GM18511 (cell line): ENCODE data around the gene ANO8.

Source experiments
- ATAC-seq: cut with Tn5 transposase; IDR thresholded peaks from one replicate; pipeline ENCODE4 v1.9.1; 2021; ENCODE audit warnings: mild to moderate bottlenecking, moderate library complexity; ENCODE audit not compliant: unreplicated experiment

Gene ANO8

GRCh38 chr19:17346109-17346671 is 11.5 kb upstream of the ANO8 start:
- ATAC-seq, result peak; percentile 44

DNA sequence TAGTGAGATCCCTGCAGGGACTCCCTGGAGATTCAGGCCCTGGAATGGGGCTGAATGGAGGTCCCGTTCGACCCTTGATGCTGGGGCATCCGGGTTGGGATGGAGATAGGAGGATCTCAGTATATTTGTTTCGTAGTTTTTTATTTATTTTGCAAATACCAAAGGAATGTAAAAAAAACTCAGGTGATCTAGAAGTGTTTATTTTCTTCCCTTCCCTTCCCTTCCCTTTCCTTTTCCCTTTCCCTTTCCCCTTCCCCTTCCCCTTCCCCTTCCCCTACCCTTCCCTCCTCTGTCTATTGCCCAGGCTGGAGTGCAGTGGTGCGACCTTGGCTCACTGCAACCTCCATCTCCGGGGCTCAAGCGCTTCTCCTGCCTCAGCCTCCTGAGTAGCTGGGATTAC is 7.2 kb upstream of the ANO8 start:
- no peak for ATAC-seq

GRCh38 chr19:17341386-17341785 is 6.7 kb upstream of the ANO8 start:
- ATAC-seq, result no peak

- ATAC-seq, result no peak
These were observed 6.3 kb upstream of the ANO8 start for GRCh38 chr19:17340871-17341357.

DNA sequence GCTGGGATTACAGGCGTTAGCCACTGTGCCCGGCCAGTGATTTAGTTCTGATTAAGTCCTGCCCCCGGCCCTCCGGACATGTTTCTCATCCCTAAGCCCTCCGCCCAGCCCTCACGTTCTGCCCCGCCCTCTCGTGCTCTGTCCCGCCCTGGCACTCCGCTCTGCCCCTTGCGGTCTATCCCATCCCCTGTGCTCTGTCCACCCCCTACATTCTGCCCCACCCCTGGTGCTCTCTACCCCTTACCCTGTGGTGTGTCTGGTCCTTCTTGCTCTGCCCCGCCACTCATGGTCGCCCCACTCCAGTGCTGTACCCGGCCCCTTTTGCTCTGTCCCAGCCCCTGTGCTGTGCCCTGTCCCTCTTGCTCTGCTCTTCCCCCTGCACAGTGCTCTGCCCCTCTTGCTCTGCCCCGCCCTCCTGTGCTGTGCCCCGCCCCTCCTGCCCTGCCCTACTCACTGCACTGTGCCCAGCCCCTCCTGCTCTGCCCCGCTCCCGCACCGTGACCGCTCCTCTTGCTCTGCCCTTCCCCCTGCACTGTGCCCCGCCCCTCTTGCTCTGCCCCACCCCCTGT is 5.7 kb upstream of the ANO8 start:
- no peak for ATAC-seq

DNA sequence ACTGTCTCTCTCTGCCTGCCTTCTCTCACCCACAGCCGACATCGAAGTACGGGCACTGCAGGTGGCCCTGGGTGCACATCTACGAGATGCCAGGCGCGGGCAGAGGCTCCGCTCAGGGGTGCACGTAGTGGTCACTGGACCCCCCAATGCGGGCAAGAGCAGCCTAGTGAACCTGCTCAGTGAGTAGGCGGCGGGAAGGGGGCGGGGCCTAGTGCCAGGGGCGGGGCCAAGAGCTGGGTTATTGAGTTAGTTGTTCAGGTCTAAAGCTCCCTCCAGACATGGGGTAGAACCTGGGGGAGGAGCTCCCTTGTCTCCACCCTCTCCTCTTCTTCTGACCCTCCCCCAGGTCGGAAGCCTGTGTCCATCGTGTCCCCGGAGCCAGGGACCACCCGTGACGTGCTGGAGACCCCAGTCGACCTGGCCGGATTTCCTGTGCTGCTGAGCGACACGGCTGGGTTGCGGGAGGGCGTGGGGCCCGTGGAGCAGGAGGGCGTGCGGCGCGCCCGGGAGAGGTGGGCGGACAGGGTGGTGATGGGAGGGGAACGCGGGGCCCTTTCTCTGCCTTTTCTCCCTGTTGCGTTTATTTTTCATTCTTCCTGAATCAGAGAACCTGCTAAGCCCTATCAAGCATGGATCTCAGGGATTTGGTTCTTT is 4.6 kb upstream of the ANO8 start:
- no peak for ATAC-seq

GRCh38 chr19:17338433-17339078 is 3.9 kb upstream of the ANO8 start:
- ATAC-seq, result no peak

GRCh38 chr19:17337675-17338432 is 3.2 kb upstream of the ANO8 start:
- ATAC-seq, result no peak

GRCh38 chr19:17336872-17337674 is 2.4 kb upstream of the ANO8 start, which contains the start of gene GTPBP3:
Gene GTPBP3 (plus strand): TSS chr19:17337553. CDS start chr19:17337612, 59 bp downstream.
- peak; percentile 73 for ATAC-seq

DNA sequence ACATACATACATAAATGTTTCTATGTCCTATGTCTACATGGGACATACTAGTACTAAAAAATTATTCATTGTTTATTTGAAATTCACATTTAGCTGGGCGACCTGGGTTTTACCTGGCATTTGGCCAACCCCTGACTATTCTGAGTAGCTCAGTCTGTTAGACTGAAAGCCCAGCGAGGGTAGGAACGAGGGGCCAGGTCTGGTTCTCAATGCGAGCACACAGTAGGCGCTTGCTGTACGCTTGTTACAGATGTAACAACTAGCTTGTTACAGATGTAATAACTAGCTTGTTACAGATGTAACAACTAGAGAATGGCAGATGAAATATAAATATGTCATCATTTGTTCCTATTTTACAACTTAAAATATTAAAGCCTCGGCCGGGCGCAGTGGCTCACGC is 920 bp upstream of the ANO8 start:
- no peak for ATAC-seq

DNA sequence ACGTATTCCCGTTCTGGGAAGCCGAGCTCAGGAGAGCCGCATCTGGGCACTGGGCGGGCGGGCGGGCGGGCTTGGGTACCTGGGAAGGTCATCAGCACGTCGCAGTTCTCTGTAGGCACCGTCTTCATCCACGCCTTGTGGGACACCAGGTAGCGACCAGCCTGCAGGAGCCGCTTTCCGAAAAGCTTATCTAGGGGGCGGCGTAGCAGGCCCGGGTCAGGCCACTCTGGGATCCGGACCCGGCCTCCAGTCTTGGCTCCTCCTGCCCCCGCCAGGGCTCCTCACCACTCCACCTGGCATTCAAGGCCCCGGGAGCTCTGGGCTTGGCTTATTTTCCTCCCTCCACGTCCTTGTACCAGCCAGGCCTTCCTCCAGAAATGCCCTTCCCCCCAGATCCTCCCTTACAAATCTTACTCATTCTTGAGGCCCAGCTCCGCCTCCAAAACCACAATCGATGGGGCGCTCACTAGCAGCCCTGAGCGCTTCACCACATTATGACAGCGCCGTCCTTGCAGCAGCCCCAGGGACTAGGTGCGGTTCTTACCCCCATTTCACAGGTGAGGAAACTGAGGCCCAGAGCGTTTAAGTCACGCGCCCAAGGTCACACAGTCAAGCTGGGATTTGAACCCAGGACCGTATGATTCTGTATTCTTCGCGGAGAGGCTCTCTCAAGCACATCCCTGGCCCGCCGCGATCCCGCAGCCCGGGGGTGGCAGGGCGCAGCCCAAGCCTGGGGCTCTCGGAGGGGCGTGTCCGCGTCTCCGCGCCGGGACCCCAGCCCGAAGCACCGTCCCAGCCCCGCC is 843 bp downstream of the ANO8 start:
- no peak for ATAC-seq

- ATAC-seq, result no peak
These were observed 1.7 kb downstream of the ANO8 start for GRCh38 chr19:17332677-17333581.

- ATAC-seq, result no peak
These were observed 2.3 kb downstream of the ANO8 start for GRCh38 chr19:17332360-17332676.

- ATAC-seq, result no peak
These were observed 3.6 kb downstream of the ANO8 start for GRCh38 chr19:17331045-17331558.

- no peak for ATAC-seq
These were observed 4.2 kb downstream of the ANO8 start for GRCh38 chr19:17330262-17331044.

- ATAC-seq, result no peak
These were observed 5.0 kb downstream of the ANO8 start for GRCh38 chr19:17329366-17330261.
